Measurements from ENCODE around the gene SRGAP2.
"Not testable (repeated sequence)": the region's sequence is repeated elsewhere in the genome, so short reads cannot be mapped to it uniquely, and the experiment has no call there.

Gene SRGAP2

GRCh38 chr1:206202789-206203363, 465 bp upstream of the SRGAP2 start, which contains the start of gene FAM72A:
TSS of gene FAM72A (minus strand) at chr1:206202839. CDS start at chr1:206202025, 814 bp downstream.
- POLR2A ChIA-PET, CTCF ChIA-PET: not testable (repeated sequence)
- DNase-seq (ENCODE audit: extremely low spot score), result peak; percentile 63

GRCh38 chr1:206204159-206204511, 794 bp downstream of the SRGAP2 start:
- CTCF ChIA-PET; DNase-seq (ENCODE audit: extremely low spot score); POLR2A ChIA-PET: not testable (repeated sequence)

- DNase-seq (ENCODE audit: extremely low spot score); CTCF ChIA-PET; POLR2A ChIA-PET: not testable (repeated sequence)
These were observed 1.5 kb downstream of the SRGAP2 start for GRCh38 chr1:206204871-206205270.

- DNase-seq (ENCODE audit: extremely low spot score); POLR2A ChIA-PET; CTCF ChIA-PET: not testable (repeated sequence)
These were observed 2.2 kb downstream of the SRGAP2 start for GRCh38 chr1:206205569-206205968.

- POLR2A ChIA-PET, result not testable (repeated sequence)
- CTCF ChIA-PET, result interaction anchor here (0.6 kb wide), 1 partner anchor 257 kb away, joined by 3 read pairs; no protein-coding TSS in a partner anchor
These were observed 7.5 kb downstream of the SRGAP2 start for GRCh38 chr1:206210802-206211201.

GRCh38 chr1:206215600-206216392, 12.5 kb downstream of the SRGAP2 start:
- CTCF ChIA-PET, result interaction anchor here (0.7 kb wide), 1 partner anchor 791 kb away, joined by 3 read pairs; no protein-coding TSS in a partner anchor
- POLR2A ChIA-PET; DNase-seq (ENCODE audit: extremely low spot score): not testable (repeated sequence)

More at GRCh38 chr1:206210802-206211201, 7.5 kb downstream of the SRGAP2 start:
- DNase-seq (ENCODE audit: extremely low spot score), result not testable (repeated sequence)

GRCh38 chr1:206218285-206218684, 14.9 kb downstream of the SRGAP2 start:
- DNase-seq (ENCODE audit: extremely low spot score); POLR2A ChIA-PET; CTCF ChIA-PET: not testable (repeated sequence)

- CTCF ChIA-PET, result not testable (repeated sequence)
These were observed 15.4 kb downstream of the SRGAP2 start for GRCh38 chr1:206218765-206219164.

GRCh38 chr1:206219514-206220331, 16.4 kb downstream of the SRGAP2 start:
- DNase-seq (ENCODE audit: extremely low spot score); POLR2A ChIA-PET; CTCF ChIA-PET: not testable (repeated sequence)

More at GRCh38 chr1:206218765-206219164, 15.4 kb downstream of the SRGAP2 start:
- POLR2A ChIA-PET; DNase-seq (ENCODE audit: extremely low spot score): not testable (repeated sequence)

- DNase-seq (ENCODE audit: extremely low spot score); POLR2A ChIA-PET; CTCF ChIA-PET: not testable (repeated sequence)
These were observed 17.1 kb downstream of the SRGAP2 start for GRCh38 chr1:206220332-206221000.

GRCh38 chr1:206221585-206221984, 18.2 kb downstream of the SRGAP2 start:
- CTCF ChIA-PET; POLR2A ChIA-PET; DNase-seq (ENCODE audit: extremely low spot score): not testable (repeated sequence)

GRCh38 chr1:206224190-206224776, 20.9 kb downstream of the SRGAP2 start:
- DNase-seq (ENCODE audit: extremely low spot score); CTCF ChIA-PET; POLR2A ChIA-PET: not testable (repeated sequence)

- DNase-seq (ENCODE audit: extremely low spot score), result not testable (repeated sequence)
These were observed 22.0 kb downstream of the SRGAP2 start for GRCh38 chr1:206225386-206225785.

GRCh38 chr1:206226886-206227285, 23.5 kb downstream of the SRGAP2 start:
- DNase-seq (ENCODE audit: extremely low spot score); POLR2A ChIA-PET; CTCF ChIA-PET: not testable (repeated sequence)

More at GRCh38 chr1:206225386-206225785, 22.0 kb downstream of the SRGAP2 start:
- POLR2A ChIA-PET, CTCF ChIA-PET: not testable (repeated sequence)

GRCh38 chr1:206229286-206229685, 25.9 kb downstream of the SRGAP2 start:
- POLR2A ChIA-PET; DNase-seq (ENCODE audit: extremely low spot score); CTCF ChIA-PET: not testable (repeated sequence)

GRCh38 chr1:206231989-206232388, 28.6 kb downstream of the SRGAP2 start:
- DNase-seq (ENCODE audit: extremely low spot score); POLR2A ChIA-PET; CTCF ChIA-PET: not testable (repeated sequence)

GRCh38 chr1:206232970-206233645, 29.8 kb downstream of the SRGAP2 start:
- DNase-seq (ENCODE audit: extremely low spot score); POLR2A ChIA-PET; CTCF ChIA-PET: not testable (repeated sequence)

Data from HEK293T (cell line).